PC-3 (cell line): ENCODE results near the gene CFAP65. TPM values are rescaled to one million over a fixed set of nuclear protein-coding genes. Genes with fewer than 3 reads are reported as not detected.

Experiments
- ATAC-seq: fragments of 200-7000 bp; cut with Tn5 transposase; 2 replicates; pipeline ENCODE4 v1.9.1; 2020; ENCODE audit warnings: mild to moderate bottlenecking, moderate library complexity
- BruUV-seq: library from RNA; stranded (reverse); fragments of 400-500 nt; replicated peaks from 2 replicates; lab custom pipeline; 2021; lab: Mats Ljungman, UMichigan
- CTCF ChIA-PET: fragments of 300-600 bp; sonication (Branson Sonifier 250); formaldehyde crosslinking; loops from one replicate; lab custom pipeline; 2022; ENCODE audit warnings: antibody characterized with exemption; lab: Charles Lee
- POLR2A ChIA-PET: fragments of 300-600 bp; sonication (Branson Sonifier 250); formaldehyde crosslinking; loops from one replicate; lab custom pipeline; 2022; ENCODE audit warnings: antibody characterized with exemption; ENCODE audit not compliant: unreplicated experiment; lab: Charles Lee
- DNase-seq: peaks from one replicate; pipeline ENCODE4 v3.0.0-alpha.2; 2015
- H2AFZ ChIP-seq: fragments of 300-600 bp; sonication (generic); 2 replicates; pipeline ENCODE4 v1.6.0; 2016; ENCODE audit warnings: antibody characterized with exemption, low read length
- H3F3A ChIP-seq: fragments of 300-600 bp; sonication (generic); one replicate; pipeline ENCODE4 v1.6.0; 2017; ENCODE audit warnings: antibody characterized with exemption, low read length, control low read depth, mild to moderate bottlenecking; ENCODE audit not compliant: unreplicated experiment
- H3K27ac ChIP-seq: fragments of 300-600 bp; sonication (generic); 2 replicates; pipeline ENCODE4 v1.5.1; 2016; ENCODE audit warnings: mild to moderate bottlenecking, low read length
- H3K27me3 ChIP-seq: fragments of 300-600 bp; sonication (generic); 2 replicates; pipeline ENCODE4 v1.6.1; 2016; ENCODE audit warnings: low read length, mixed read lengths
- H3K36me3 ChIP-seq: fragments of 300-600 bp; sonication (generic); 2 replicates; pipeline ENCODE4 v1.6.1; 2016; ENCODE audit warnings: low read depth, mixed run types, low read length, mixed read lengths
- H3K4me1 ChIP-seq: fragments of 300-600 bp; sonication (generic); 2 replicates; pipeline ENCODE4 v1.5.1; 2016; ENCODE audit warnings: low read length; ENCODE audit not compliant: insufficient read depth
- H3K4me2 ChIP-seq: fragments of 300-600 bp; sonication (generic); 2 replicates; pipeline ENCODE4 v1.6.0; 2016; ENCODE audit warnings: low read length
- H3K4me3 ChIP-seq: fragments of 300-600 bp; sonication (generic); 2 replicates; pipeline ENCODE4 v1.5.1; 2016; ENCODE audit warnings: mild to moderate bottlenecking, low read length, mixed read lengths
- H3K79me2 ChIP-seq: fragments of 300-600 bp; sonication (generic); 2 replicates; pipeline ENCODE4 v1.6.1; 2017; ENCODE audit warnings: low read length, mixed read lengths
- H3K9ac ChIP-seq: fragments of 300-600 bp; sonication (generic); 2 replicates; pipeline ENCODE4 v1.6.0; 2016; ENCODE audit warnings: mild to moderate bottlenecking, low read length
- H3K9me2 ChIP-seq: fragments of 300-600 bp; sonication (generic); replicated peaks from 2 replicates; pipeline ENCODE4 v1.6.1; 2016; ENCODE audit warnings: mixed run types, low read length, mixed read lengths
- H3K9me3 ChIP-seq: fragments of 300-600 bp; sonication (generic); 2 replicates; pipeline ENCODE4 v1.6.1; 2016; ENCODE audit warnings: low read length, mixed read lengths
- H4K20me1 ChIP-seq: fragments of 300-600 bp; sonication (generic); 2 replicates; pipeline ENCODE4 v1.6.1; 2016; ENCODE audit warnings: low read length, mixed read lengths
- EZH2 ChIP-seq: fragments of 300-600 bp; sonication (generic); IDR thresholded peaks from one replicate; pipeline ENCODE4 v1.6.1; 2017; ENCODE audit warnings: antibody characterized with exemption, mild to moderate bottlenecking, low read length; ENCODE audit not compliant: unreplicated experiment
- EZH2phosphoT487 ChIP-seq: fragments of 300-600 bp; sonication (generic); IDR thresholded peaks from 2 replicates; pipeline ENCODE4 v1.6.1; 2018; ENCODE audit warnings: mild to moderate bottlenecking, antibody characterized with exemption, low read length, borderline replicate concordance
- intact Hi-C: fragments of 100-400 bp; cut with micrococcal nuclease; formaldehyde crosslinking; loops from 2 replicates; pipeline ENCODE4 v1.9.0; 2023
- total RNA-seq: library from RNA; depleted of rRNA; stranded (reverse); fragments of >200 nt; gene quantifications from 2 replicates; pipeline ENCODE4 v1.2.3, GENCODE V29; 2014
- TF ChIP-seq, protein P1 (sequence below): fragments of 300-600 bp; sonication (generic); conservative IDR thresholded peaks from 2 replicates; pipeline ENCODE4 v1.5.1; 2017; ENCODE audit warnings: antibody characterized with exemption, low read depth, mild to moderate bottlenecking, low read length

CFAP65 gene
- total RNA-seq, 1 experiment from 2014 or later: 0.18 TPM

DNA sequence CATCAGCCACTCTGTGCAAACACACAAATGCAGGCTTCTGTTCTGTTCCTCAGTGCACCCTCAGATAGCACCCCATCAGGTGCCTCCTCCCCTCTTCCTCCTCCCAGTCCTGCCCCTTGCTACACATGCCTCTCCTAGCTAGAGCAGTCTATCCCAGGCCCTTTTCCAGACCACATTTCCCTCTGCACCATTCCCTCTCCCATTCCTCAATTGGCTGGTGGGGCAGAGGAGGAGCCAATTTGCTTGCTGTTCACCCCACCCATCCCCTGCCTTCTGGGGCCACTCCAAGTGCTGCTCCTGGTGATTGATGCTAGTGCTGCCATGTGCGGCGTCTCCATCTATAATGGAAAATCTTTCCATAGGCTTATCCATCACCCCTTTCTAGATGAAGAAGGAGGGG lies 5.4 kb downstream of the CFAP65 start:
- Histone ChIP-seq H3K9ac (no peak overlapping the region), H3K4me1 (peaks cover 28% of the 10 kb centered on the region), H3K9me2 (no peaks in the 10 kb centered on the region), H3K4me2 (no peak overlapping the region), H3F3A (peaks cover 6% of the 10 kb centered on the region), H3K79me2 (no peaks in the 10 kb centered on the region), H4K20me1 (no peaks in the 10 kb centered on the region), H3K4me3 (no peak overlapping the region), H3K27ac (peak overlapping the region; percentile 60), H2AFZ (no peak overlapping the region), H3K9me3 (no peaks in the 10 kb centered on the region), H3K36me3 (no peaks in the 10 kb centered on the region), H3K27me3 (peaks cover 6% of the 10 kb centered on the region; the same call in 1 of the 2 replicates)
- DNase-seq (no peak), ATAC-seq (no peak)
- no peak for TF ChIP-seq EZH2
- TF ChIP-seq, protein P1, sequence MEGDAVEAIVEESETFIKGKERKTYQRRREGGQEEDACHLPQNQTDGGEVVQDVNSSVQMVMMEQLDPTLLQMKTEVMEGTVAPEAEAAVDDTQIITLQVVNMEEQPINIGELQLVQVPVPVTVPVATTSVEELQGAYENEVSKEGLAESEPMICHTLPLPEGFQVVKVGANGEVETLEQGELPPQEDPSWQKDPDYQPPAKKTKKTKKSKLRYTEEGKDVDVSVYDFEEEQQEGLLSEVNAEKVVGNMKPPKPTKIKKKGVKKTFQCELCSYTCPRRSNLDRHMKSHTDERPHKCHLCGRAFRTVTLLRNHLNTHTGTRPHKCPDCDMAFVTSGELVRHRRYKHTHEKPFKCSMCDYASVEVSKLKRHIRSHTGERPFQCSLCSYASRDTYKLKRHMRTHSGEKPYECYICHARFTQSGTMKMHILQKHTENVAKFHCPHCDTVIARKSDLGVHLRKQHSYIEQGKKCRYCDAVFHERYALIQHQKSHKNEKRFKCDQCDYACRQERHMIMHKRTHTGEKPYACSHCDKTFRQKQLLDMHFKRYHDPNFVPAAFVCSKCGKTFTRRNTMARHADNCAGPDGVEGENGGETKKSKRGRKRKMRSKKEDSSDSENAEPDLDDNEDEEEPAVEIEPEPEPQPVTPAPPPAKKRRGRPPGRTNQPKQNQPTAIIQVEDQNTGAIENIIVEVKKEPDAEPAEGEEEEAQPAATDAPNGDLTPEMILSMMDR: no peak
- TF ChIP-seq EZH2phosphoT487: no peak
- intact Hi-C loops: no loop called here
- CTCF ChIA-PET: interaction anchor here (0.6 kb wide), 1 partner anchor 120 kb away, joined by 4 read pairs; no protein-coding TSS in a partner anchor
- POLR2A ChIA-PET: no interaction called here
- no TSS peak for BruUV-seq

DNA sequence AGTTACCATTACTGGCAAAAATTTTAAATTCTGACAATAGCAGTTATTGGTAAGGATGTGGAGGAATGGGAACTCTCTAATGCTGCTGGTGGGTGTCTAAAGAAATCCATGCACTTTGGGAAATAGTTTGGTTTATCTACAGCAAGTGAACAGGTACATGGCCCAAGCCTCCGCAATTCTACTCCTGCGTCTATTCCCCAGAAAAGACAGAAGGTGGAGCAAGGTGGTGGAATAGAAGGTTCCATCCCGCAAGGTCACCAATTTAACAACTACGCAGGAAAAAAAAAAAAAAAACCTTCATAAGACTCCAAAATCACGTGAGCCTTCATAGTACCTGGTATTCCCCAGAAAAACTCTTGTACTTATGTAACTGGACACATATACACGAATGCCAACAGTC lies 6.5 kb downstream of the CFAP65 start:
- H3F3A ChIP-seq: peaks cover 6% of the 10 kb centered on the region
- DNase-seq (no peak), ATAC-seq (no peak)
- H3K4me3 ChIP-seq: no peak overlapping the region
- no peaks in the 10 kb centered on the region for H3K27me3 ChIP-seq
- H4K20me1 ChIP-seq: no peaks in the 10 kb centered on the region
- no peaks in the 10 kb centered on the region for H3K9me2 ChIP-seq
- H3K79me2 ChIP-seq: no peaks in the 10 kb centered on the region
- no peaks in the 10 kb centered on the region for H3K36me3 ChIP-seq
- POLR2A ChIA-PET: no interaction called here
- H3K4me2 ChIP-seq: no peak overlapping the region
- intact Hi-C loops: no loop called here
- no peak overlapping the region for H2AFZ ChIP-seq
- no peak overlapping the region for H3K27ac ChIP-seq
- no peaks in the 10 kb centered on the region for H3K9me3 ChIP-seq
- H3K9ac ChIP-seq: no peak overlapping the region
- TF ChIP-seq, protein P1: no peak
- no peak for TF ChIP-seq EZH2
- no peak for TF ChIP-seq EZH2phosphoT487
- BruUV-seq: no TSS peak
- CTCF ChIA-PET: no interaction called here
- peaks cover 23% of the 10 kb centered on the region for H3K4me1 ChIP-seq

DNA sequence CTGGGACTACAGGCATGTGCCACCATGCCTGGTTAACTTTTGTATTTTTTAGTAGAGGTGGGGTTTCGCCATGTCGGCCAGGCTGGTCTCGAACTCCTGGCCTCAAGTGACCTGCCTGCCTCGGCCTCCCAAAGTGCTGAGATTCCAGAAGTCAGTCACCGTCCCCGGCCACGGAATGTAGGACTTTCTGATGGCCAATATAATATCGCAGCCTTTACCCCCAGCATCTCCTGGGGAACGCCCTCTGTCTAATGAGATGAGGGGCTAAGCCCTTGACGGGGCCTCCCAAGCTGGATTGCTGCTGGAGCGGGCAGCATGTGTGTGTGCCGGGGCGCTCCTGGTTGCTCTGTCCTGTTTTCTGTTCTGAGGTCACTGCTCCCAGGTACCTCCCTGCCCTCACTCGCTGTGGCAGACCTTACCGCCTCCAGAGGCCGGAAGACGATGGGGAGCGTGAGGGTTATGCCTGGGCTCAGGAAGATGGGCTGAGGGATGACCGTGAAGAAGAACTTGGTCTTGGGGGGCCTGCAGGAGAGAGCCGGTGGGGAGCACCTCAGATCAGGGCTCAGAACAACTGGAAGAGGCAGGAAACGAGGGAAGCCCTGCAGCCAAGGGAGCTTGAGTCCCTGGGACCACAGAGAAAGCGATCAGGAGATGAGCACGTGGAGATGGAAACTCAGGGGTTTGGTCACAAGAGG lies 9.1 kb downstream of the CFAP65 start:
- H3K36me3 ChIP-seq: no peaks in the 10 kb centered on the region
- no peak overlapping the region for H3K9ac ChIP-seq
- ChIA-PET CTCF (no interaction called here), POLR2A (no interaction called here)
- ATAC-seq: no peak
- H3K27me3 ChIP-seq: no peaks in the 10 kb centered on the region
- no peaks in the 10 kb centered on the region for H3K9me3 ChIP-seq
- H3F3A ChIP-seq: peaks cover under 1% of the 10 kb centered on the region
- no peak overlapping the region for H2AFZ ChIP-seq
- no peak for DNase-seq
- H4K20me1 ChIP-seq: no peaks in the 10 kb centered on the region
- no peak overlapping the region for H3K4me3 ChIP-seq
- H3K4me1 ChIP-seq: peaks cover 9% of the 10 kb centered on the region
- intact Hi-C loops: no loop called here
- no TSS peak for BruUV-seq
- no peak overlapping the region for H3K27ac ChIP-seq
- H3K79me2 ChIP-seq: no peaks in the 10 kb centered on the region
- H3K4me2 ChIP-seq: no peak overlapping the region
- TF ChIP-seq EZH2 (no peak), EZH2phosphoT487 (no peak)
- no peaks in the 10 kb centered on the region for H3K9me2 ChIP-seq
